HEK293 (cell line): ENCODE data around the gene COX6A2.

Experiments
- CTCF ChIP-seq: fragments of 450-650 bp; formaldehyde crosslinking; IDR thresholded peaks from 2 replicates; pipeline ENCODE4 v1.5.1; 2016; ENCODE audit warnings: missing biosample characterization, missing genetic modification characterization
- ZNF514 ChIP-seq: fragments of 450-650 bp; formaldehyde crosslinking; IDR thresholded peaks from 2 replicates; pipeline ENCODE4 v1.5.1; 2016; ENCODE audit warnings: missing biosample characterization, missing genetic modification characterization
- TF ChIP-seq, protein P1 (sequence below): fragments of 450-650 bp; formaldehyde crosslinking; IDR thresholded peaks from 2 replicates; pipeline ENCODE4 v1.5.1; 2016; ENCODE audit warnings: missing biosample characterization, missing genetic modification characterization, borderline replicate concordance

- TF ChIP-seq, protein P1, sequence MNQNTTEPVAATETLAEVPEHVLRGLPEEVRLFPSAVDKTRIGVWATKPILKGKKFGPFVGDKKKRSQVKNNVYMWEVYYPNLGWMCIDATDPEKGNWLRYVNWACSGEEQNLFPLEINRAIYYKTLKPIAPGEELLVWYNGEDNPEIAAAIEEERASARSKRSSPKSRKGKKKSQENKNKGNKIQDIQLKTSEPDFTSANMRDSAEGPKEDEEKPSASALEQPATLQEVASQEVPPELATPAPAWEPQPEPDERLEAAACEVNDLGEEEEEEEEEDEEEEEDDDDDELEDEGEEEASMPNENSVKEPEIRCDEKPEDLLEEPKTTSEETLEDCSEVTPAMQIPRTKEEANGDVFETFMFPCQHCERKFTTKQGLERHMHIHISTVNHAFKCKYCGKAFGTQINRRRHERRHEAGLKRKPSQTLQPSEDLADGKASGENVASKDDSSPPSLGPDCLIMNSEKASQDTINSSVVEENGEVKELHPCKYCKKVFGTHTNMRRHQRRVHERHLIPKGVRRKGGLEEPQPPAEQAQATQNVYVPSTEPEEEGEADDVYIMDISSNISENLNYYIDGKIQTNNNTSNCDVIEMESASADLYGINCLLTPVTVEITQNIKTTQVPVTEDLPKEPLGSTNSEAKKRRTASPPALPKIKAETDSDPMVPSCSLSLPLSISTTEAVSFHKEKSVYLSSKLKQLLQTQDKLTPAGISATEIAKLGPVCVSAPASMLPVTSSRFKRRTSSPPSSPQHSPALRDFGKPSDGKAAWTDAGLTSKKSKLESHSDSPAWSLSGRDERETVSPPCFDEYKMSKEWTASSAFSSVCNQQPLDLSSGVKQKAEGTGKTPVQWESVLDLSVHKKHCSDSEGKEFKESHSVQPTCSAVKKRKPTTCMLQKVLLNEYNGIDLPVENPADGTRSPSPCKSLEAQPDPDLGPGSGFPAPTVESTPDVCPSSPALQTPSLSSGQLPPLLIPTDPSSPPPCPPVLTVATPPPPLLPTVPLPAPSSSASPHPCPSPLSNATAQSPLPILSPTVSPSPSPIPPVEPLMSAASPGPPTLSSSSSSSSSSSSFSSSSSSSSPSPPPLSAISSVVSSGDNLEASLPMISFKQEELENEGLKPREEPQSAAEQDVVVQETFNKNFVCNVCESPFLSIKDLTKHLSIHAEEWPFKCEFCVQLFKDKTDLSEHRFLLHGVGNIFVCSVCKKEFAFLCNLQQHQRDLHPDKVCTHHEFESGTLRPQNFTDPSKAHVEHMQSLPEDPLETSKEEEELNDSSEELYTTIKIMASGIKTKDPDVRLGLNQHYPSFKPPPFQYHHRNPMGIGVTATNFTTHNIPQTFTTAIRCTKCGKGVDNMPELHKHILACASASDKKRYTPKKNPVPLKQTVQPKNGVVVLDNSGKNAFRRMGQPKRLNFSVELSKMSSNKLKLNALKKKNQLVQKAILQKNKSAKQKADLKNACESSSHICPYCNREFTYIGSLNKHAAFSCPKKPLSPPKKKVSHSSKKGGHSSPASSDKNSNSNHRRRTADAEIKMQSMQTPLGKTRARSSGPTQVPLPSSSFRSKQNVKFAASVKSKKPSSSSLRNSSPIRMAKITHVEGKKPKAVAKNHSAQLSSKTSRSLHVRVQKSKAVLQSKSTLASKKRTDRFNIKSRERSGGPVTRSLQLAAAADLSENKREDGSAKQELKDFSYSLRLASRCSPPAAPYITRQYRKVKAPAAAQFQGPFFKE (tag by site-specific recombination), result no peak
- TF ChIP-seq CTCF (tag by site-specific recombination) (no peak), ZNF514 (no peak)
These were observed 14.8 kb downstream of the COX6A2 start for GRCh38 chr16:31413381-31413780.
